ENCODE measurements around the gene KRTAP10-6.

DNA sequence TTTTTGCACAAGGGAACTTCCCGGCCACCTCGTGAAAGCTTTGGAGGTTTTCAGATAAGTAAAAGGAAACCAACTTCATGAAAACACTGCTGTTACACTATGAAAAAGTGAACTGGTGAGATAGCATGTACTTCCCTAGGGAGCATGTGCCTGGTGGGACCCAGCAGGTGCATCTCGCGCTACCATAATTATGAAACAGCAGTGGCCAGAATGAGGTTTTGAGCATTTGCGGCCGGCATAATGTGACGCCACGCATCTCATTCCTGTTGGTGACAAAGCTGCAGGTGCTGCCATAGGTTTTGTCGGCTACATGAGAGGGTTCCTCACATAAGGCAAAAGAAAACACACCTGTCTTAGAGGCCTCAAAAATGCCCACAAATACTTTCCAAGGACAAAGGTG, 35.4 kb downstream of the KRTAP10-6 start:
- no peak for TF ChIP-seq ASH2L (IDR thresholded peaks at IDR 0.05; ENCODE audit: low read length)
- TF ChIP-seq, protein P1, sequence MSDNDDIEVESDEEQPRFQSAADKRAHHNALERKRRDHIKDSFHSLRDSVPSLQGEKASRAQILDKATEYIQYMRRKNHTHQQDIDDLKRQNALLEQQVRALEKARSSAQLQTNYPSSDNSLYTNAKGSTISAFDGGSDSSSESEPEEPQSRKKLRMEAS (IDR thresholded peaks at IDR 0.05): no peak
- TF ChIP-seq CTCF (IDR thresholded peaks at IDR 0.05; ENCODE audit: control extremely low read depth in 1 of 3, insufficient read depth in 1 of 3, low read depth in 1 of 3, low read length in 3 of 3): no peak
- no peak for TF ChIP-seq EP300 (IDR thresholded peaks at IDR 0.05; ENCODE audit: borderline replicate concordance in 1 of 2, low read depth in 2 of 2, low read length in 2 of 2)
- no peak for TF ChIP-seq CBX8 (IDR thresholded peaks at IDR 0.05; ENCODE audit: borderline replicate concordance, low read depth, low read length)
- TF ChIP-seq PHF8 (conservative IDR thresholded peaks at IDR 0.05; ENCODE audit: low read depth, low read length): no peak
- TF ChIP-seq BACH1 (IDR thresholded peaks at IDR 0.05; ENCODE audit: low read length): no peak
- TF ChIP-seq POLR2A (IDR thresholded peaks at IDR 0.05; ENCODE audit: control extremely low read depth in 1 of 2, low read depth in 2 of 2, low read length in 2 of 2): no peak
- TF ChIP-seq, protein P2, sequence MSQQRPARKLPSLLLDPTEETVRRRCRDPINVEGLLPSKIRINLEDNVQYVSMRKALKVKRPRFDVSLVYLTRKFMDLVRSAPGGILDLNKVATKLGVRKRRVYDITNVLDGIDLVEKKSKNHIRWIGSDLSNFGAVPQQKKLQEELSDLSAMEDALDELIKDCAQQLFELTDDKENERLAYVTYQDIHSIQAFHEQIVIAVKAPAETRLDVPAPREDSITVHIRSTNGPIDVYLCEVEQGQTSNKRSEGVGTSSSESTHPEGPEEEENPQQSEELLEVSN (IDR thresholded peaks at IDR 0.05): no peak
- no peak for TF ChIP-seq EZH2 (IDR thresholded peaks at IDR 0.05; ENCODE audit: low read depth, low read length, severe bottlenecking)
- TF ChIP-seq, protein P3, sequence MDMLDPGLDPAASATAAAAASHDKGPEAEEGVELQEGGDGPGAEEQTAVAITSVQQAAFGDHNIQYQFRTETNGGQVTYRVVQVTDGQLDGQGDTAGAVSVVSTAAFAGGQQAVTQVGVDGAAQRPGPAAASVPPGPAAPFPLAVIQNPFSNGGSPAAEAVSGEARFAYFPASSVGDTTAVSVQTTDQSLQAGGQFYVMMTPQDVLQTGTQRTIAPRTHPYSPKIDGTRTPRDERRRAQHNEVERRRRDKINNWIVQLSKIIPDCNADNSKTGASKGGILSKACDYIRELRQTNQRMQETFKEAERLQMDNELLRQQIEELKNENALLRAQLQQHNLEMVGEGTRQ (IDR thresholded peaks at IDR 0.05; ENCODE audit: low read length): no peak
- TF ChIP-seq RFX5 (IDR thresholded peaks at IDR 0.05; ENCODE audit: borderline replicate concordance, low read depth, low read length): no peak
